HepG2 (cell line): Measurements from ENCODE around the gene LIPT1. TPM values are rescaled to one million over a fixed set of nuclear protein-coding genes. Genes with fewer than 3 reads are reported as not detected.
A peak's percentile ranks its signal among the peaks of the same experiment; 100 is the strongest.

Experiments used
- CCDC6 ChIP-seq: sonication (generic); formaldehyde crosslinking; IDR thresholded peaks from 2 replicates; pipeline ENCODE4 v1.8.1; 2022; ENCODE audit warnings: mild to moderate bottlenecking, missing genetic modification reagents, moderate library complexity
- NFIC ChIP-seq: IDR thresholded peaks from 2 replicates; pipeline ENCODE4 v1.6.1; 2012; ENCODE audit warnings: mild to moderate bottlenecking, low read length, inconsistent platforms
- ZNF552 ChIP-seq: sonication (generic); formaldehyde crosslinking; IDR thresholded peaks from 2 replicates; pipeline ENCODE4 v1.9.0; 2022; ENCODE audit warnings: missing genetic modification reagents, mild to moderate bottlenecking, borderline replicate concordance
- ZNF558 ChIP-seq: sonication (generic); formaldehyde crosslinking; IDR thresholded peaks from 2 replicates; pipeline ENCODE4 v1.9.0; 2022; ENCODE audit warnings: mild to moderate bottlenecking, missing genetic modification reagents, borderline replicate concordance
- polyA plus RNA-seq, 8 experiments: library from polyadenylated mRNA; depleted of rRNA in 3 of 8; stranded (reverse) in 7 of 8; unstranded in 1 of 8; fragments of >200 nt; fragmentation: Illumina TruSeq in 4 of 8; extraction: Trizol in 4 of 8; gene quantifications; 2 replicates each; pipeline versions ENCODE4 v1.2.1 to v1.2.3, GENCODE V29; 2011 to 2016; ENCODE audit warnings: low read depth in 4 of 8, missing spikeins in 1 of 8, mixed read lengths in 1 of 8; ENCODE audit not compliant: insufficient read depth in 1 of 8
- total RNA-seq, 5 experiments: library from RNA; depleted of rRNA; stranded (reverse); fragments of >200 nt; fragmentation: Illumina TruSeq; extraction: Trizol; gene quantifications; 2 replicates each; pipeline ENCODE4 v1.2.3, GENCODE V29; 2016; ENCODE audit warnings: low read depth in 1 of 5
- TF ChIP-seq, protein P1 (sequence below), 2 experiments: fragments of 450-650 bp in 1 of 2; sonication (generic) in 1 of 2; formaldehyde crosslinking in 1 of 2; IDR thresholded peaks; 2 replicates each; pipeline versions ENCODE4 v1.6.1 to v1.8.0; 2016 to 2022; ENCODE audit warnings: antibody characterized with exemption in 1 of 2, mild to moderate bottlenecking in 1 of 2, missing genetic modification reagents in 1 of 2
- TF ChIP-seq, protein P2 (sequence below): sonication (generic); formaldehyde crosslinking; IDR thresholded peaks from 2 replicates; pipeline ENCODE4 v1.8.0; 2022; ENCODE audit warnings: missing genetic modification reagents, low read depth, mild to moderate bottlenecking, borderline replicate concordance
- TF ChIP-seq, protein P3 (sequence below): sonication (generic); formaldehyde crosslinking; IDR thresholded peaks from 2 replicates; pipeline ENCODE4 v1.5.0; 2020; ENCODE audit warnings: missing genetic modification reagents
- TF ChIP-seq, protein P4 (sequence below): sonication (generic); formaldehyde crosslinking; IDR thresholded peaks from 2 replicates; pipeline ENCODE4 v1.8.0; 2023; ENCODE audit warnings: mild to moderate bottlenecking, missing genetic modification reagents
- TF ChIP-seq, protein P5 (sequence below): sonication (generic); formaldehyde crosslinking; IDR thresholded peaks from 2 replicates; pipeline ENCODE4 v1.9.0; 2021; ENCODE audit warnings: missing genetic modification reagents, borderline replicate concordance

LIPT1 gene
- total and polyA plus RNA-seq, 2 of the 13 experiments (the other 11 are each of a cell fraction or from before 2014, with no cell fraction given) = 8.0 to 9.6 TPM

DNA sequence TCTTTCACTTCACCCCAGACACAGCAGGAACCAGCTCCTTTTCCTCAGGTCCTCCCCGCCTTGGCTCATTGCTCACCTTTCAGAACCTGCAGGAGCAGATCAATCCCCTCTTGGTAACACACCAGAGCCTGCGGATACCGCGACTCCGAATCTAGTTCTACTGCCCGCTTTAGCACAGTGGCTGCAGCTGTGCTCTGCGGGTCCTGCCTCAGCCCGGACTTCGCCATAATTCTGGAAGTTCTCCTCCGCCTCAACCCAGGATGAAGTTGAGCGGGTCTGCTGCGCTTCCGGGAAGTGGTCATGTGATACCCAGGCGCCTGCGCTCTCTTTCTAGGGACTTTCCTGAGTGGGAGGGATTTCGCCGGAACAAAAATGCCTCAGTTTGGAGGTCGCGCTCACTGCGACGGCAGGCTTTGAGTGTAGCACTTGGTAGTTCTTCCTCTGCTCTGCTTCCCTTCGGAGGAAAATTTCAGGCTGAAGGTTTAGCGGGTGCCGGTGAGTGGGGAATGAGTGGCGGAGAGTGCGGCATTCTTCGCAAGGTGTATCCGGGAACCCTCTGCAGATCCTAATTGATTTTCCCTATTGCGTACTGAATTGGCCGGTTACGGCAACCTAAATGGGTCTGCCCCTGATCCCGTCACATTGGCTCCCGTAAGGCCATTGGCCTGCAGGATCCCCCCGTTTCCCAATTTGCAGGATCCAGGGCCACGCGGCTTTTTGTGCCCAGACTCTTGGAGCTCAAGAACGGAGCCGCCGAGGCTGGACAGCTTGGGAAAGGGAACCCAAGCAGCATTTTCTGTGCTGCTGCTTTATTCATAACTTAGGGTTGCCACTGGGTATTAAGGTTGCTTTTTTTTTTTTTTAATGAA lies 26.2 kb downstream of the LIPT1 start, which contains the start of the genes MITD1 and MRPL30 (continued):
- TF ChIP-seq, protein P1, sequence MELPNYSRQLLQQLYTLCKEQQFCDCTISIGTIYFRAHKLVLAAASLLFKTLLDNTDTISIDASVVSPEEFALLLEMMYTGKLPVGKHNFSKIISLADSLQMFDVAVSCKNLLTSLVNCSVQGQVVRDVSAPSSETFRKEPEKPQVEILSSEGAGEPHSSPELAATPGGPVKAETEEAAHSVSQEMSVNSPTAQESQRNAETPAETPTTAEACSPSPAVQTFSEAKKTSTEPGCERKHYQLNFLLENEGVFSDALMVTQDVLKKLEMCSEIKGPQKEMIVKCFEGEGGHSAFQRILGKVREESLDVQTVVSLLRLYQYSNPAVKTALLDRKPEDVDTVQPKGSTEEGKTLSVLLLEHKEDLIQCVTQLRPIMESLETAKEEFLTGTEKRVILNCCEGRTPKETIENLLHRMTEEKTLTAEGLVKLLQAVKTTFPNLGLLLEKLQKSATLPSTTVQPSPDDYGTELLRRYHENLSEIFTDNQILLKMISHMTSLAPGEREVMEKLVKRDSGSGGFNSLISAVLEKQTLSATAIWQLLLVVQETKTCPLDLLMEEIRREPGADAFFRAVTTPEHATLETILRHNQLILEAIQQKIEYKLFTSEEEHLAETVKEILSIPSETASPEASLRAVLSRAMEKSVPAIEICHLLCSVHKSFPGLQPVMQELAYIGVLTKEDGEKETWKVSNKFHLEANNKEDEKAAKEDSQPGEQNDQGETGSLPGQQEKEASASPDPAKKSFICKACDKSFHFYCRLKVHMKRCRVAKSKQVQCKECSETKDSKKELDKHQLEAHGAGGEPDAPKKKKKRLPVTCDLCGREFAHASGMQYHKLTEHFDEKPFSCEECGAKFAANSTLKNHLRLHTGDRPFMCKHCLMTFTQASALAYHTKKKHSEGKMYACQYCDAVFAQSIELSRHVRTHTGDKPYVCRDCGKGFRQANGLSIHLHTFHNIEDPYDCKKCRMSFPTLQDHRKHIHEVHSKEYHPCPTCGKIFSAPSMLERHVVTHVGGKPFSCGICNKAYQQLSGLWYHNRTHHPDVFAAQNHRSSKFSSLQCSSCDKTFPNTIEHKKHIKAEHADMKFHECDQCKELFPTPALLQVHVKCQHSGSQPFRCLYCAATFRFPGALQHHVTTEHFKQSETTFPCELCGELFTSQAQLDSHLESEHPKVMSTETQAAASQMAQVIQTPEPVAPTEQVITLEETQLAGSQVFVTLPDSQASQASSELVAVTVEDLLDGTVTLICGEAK (IDR thresholded peaks at IDR 0.05) = peak; percentile 90
- TF ChIP-seq, protein P1 (CRISPR knock-in tag; IDR thresholded peaks at IDR 0.05) = peak; percentile 84
- TF ChIP-seq, protein P2, sequence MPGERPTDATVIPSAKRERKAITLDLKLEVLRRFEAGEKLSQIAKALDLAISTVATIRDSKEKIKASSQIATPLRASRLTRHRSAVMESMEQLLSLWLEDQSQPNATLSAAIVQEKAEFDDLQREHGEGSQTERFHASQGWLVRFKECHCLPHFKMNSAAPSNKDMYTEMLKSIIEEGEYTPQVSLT (CRISPR knock-in tag) = no peak
- TF ChIP-seq, protein P3, sequence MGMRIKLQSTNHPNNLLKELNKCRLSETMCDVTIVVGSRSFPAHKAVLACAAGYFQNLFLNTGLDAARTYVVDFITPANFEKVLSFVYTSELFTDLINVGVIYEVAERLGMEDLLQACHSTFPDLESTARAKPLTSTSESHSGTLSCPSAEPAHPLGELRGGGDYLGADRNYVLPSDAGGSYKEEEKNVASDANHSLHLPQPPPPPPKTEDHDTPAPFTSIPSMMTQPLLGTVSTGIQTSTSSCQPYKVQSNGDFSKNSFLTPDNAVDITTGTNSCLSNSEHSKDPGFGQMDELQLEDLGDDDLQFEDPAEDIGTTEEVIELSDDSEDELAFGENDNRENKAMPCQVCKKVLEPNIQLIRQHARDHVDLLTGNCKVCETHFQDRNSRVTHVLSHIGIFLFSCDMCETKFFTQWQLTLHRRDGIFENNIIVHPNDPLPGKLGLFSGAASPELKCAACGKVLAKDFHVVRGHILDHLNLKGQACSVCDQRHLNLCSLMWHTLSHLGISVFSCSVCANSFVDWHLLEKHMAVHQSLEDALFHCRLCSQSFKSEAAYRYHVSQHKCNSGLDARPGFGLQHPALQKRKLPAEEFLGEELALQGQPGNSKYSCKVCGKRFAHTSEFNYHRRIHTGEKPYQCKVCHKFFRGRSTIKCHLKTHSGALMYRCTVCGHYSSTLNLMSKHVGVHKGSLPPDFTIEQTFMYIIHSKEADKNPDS = no peak
- TF ChIP-seq CCDC6 = peak; percentile 91
- TF ChIP-seq, protein P4, sequence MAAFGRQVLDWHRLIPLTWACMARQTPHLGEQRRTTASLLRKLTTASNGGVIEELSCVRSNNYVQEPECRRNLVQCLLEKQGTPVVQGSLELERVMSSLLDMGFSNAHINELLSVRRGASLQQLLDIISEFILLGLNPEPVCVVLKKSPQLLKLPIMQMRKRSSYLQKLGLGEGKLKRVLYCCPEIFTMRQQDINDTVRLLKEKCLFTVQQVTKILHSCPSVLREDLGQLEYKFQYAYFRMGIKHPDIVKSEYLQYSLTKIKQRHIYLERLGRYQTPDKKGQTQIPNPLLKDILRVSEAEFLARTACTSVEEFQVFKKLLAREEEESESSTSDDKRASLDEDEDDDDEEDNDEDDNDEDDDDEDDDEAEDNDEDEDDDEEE (CRISPR knock-in tag) = peak; percentile 91
- TF ChIP-seq ZNF552 (CRISPR knock-in tag) = peak; percentile 9; the same call in 1 of the 2 replicates
- TF ChIP-seq NFIC = peak; percentile 81
- TF ChIP-seq, protein P5, sequence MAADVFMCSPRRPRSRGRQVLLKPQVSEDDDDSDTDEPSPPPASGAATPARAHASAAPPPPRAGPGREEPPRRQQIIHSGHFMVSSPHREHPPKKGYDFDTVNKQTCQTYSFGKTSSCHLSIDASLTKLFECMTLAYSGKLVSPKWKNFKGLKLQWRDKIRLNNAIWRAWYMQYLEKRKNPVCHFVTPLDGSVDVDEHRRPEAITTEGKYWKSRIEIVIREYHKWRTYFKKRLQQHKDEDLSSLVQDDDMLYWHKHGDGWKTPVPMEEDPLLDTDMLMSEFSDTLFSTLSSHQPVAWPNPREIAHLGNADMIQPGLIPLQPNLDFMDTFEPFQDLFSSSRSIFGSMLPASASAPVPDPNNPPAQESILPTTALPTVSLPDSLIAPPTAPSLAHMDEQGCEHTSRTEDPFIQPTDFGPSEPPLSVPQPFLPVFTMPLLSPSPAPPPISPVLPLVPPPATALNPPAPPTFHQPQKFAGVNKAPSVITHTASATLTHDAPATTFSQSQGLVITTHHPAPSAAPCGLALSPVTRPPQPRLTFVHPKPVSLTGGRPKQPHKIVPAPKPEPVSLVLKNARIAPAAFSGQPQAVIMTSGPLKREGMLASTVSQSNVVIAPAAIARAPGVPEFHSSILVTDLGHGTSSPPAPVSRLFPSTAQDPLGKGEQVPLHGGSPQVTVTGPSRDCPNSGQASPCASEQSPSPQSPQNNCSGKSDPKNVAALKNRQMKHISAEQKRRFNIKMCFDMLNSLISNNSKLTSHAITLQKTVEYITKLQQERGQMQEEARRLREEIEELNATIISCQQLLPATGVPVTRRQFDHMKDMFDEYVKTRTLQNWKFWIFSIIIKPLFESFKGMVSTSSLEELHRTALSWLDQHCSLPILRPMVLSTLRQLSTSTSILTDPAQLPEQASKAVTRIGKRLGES (CRISPR knock-in tag) = peak; percentile 76
- peak; percentile 94; the same call in 1 of the 2 replicates for TF ChIP-seq ZNF558 (CRISPR knock-in tag)
